Glutamatergic neuron (in vitro differentiated cells): Measurements from ENCODE around the gene TNFRSF9. TPM values are rescaled to one million over a fixed set of nuclear protein-coding genes. Genes with fewer than 3 reads are reported as not detected.
A peak's percentile ranks its signal among the peaks of the same experiment; 100 is the strongest.

ENCODE experiments used
- DNase-seq: peaks from one replicate; pipeline ENCODE4 v3.0.0; 2022
- H3K27ac Mint-ChIP-seq: one replicate; pipeline ENCODE4 v1.8.0; 2020; ENCODE audit warnings: mild to moderate bottlenecking, mixed read lengths, inconsistent platforms; ENCODE audit not compliant: unreplicated experiment
- H3K27me3 Mint-ChIP-seq: one replicate; pipeline ENCODE4 v1.8.0; 2020; ENCODE audit warnings: mild to moderate bottlenecking, moderate library complexity, mixed read lengths, inconsistent platforms; ENCODE audit not compliant: unreplicated experiment
- H3K36me3 Mint-ChIP-seq: one replicate; pipeline ENCODE4 v1.8.0; 2020; ENCODE audit warnings: mild to moderate bottlenecking, mixed read lengths, inconsistent platforms; ENCODE audit not compliant: unreplicated experiment
- H3K4me1 Mint-ChIP-seq: one replicate; pipeline ENCODE4 v1.8.0; 2020; ENCODE audit warnings: mild to moderate bottlenecking, low read depth, mixed read lengths, inconsistent platforms; ENCODE audit not compliant: unreplicated experiment
- H3K4me3 Mint-ChIP-seq: one replicate; pipeline ENCODE4 v1.8.0; 2020; ENCODE audit warnings: mild to moderate bottlenecking, mixed read lengths, inconsistent platforms; ENCODE audit not compliant: unreplicated experiment
- H3K9me3 Mint-ChIP-seq: one replicate; pipeline ENCODE4 v1.8.0; 2020; ENCODE audit warnings: mild to moderate bottlenecking, moderate library complexity, mixed read lengths, inconsistent platforms; ENCODE audit not compliant: unreplicated experiment
- CTCF ChIP-seq: fragments of 200-600 bp; sonication (generic); IDR thresholded peaks from one replicate; pipeline ENCODE4 v1.5.0; 2021; ENCODE audit not compliant: partially characterized antibody, unreplicated experiment
- total RNA-seq: library from RNA; stranded (reverse); fragmentation: NEBNext Ultra II Directional; extraction: Animal tissue kit (Norgen Biotek cat#: 25700); gene quantifications from one replicate; pipeline ENCODE4 v1.2.1, GENCODE V29; 2021; ENCODE audit not compliant: unreplicated experiment

Gene TNFRSF9
- total RNA-seq, 1 donor from 2014 or later = 0.15 TPM

- Mint-ChIP-seq H3K4me1 (no peaks in the 10 kb centered on the region), H3K4me3 (no peak overlapping the region), H3K27me3 (peaks cover 2% of the 10 kb centered on the region), H3K9me3 (no peaks in the 10 kb centered on the region), H3K27ac (no peak overlapping the region), H3K36me3 (no peaks in the 10 kb centered on the region)
- TF ChIP-seq CTCF = no peak
- DNase-seq = peak; percentile 30
These were observed 54.9 kb downstream of the TNFRSF9 start for GRCh38 chr1:7885513-7886404.

GRCh38 chr1:7884757-7885156, 55.9 kb downstream of the TNFRSF9 start:
- Mint-ChIP-seq H3K36me3 (no peaks in the 10 kb centered on the region), H3K9me3 (no peaks in the 10 kb centered on the region), H3K27me3 (peaks cover 2% of the 10 kb centered on the region), H3K4me1 (no peaks in the 10 kb centered on the region), H3K4me3 (no peak overlapping the region), H3K27ac (no peak overlapping the region)
- TF ChIP-seq CTCF = no peak
- DNase-seq = no peak

- DNase-seq = no peak
- H3K27ac Mint-ChIP-seq = no peak overlapping the region
- no peaks in the 10 kb centered on the region for H3K4me1 Mint-ChIP-seq
- peaks cover 2% of the 10 kb centered on the region for H3K9me3 Mint-ChIP-seq
- H3K36me3 Mint-ChIP-seq = peaks cover 6% of the 10 kb centered on the region
- H3K4me3 Mint-ChIP-seq = no peak overlapping the region
- TF ChIP-seq CTCF = peak; percentile 26
- H3K27me3 Mint-ChIP-seq = no peaks in the 10 kb centered on the region
These were observed 61.4 kb downstream of the TNFRSF9 start for GRCh38 chr1:7879228-7879627.

GRCh38 chr1:7878027-7878426, 62.6 kb downstream of the TNFRSF9 start:
- Mint-ChIP-seq H3K9me3 (peaks cover 2% of the 10 kb centered on the region), H3K27me3 (no peaks in the 10 kb centered on the region), H3K4me1 (no peaks in the 10 kb centered on the region), H3K4me3 (no peak overlapping the region), H3K27ac (no peak overlapping the region), H3K36me3 (peaks cover 6% of the 10 kb centered on the region)
- no peak for TF ChIP-seq CTCF
- no peak for DNase-seq
